PFSK-1 (cell line): Measurements from ENCODE around the gene PARG.

Source experiments
- FOXP2 ChIP-seq: optimal IDR thresholded peaks from 2 replicates; pipeline ENCODE3; 2011; ENCODE audit warnings: borderline replicate concordance, control low read depth, inconsistent platforms; ENCODE audit not compliant: insufficient read depth; ENCODE audit errors: extremely low read length, extremely low read depth
- POLR2AphosphoS5 ChIP-seq: IDR thresholded peaks from 2 replicates; pipeline ENCODE4 v1.6.1; 2012; ENCODE audit warnings: low read depth, mild to moderate bottlenecking, control low read depth, low read length, moderate library complexity
- REST ChIP-seq, 2 experiments: IDR thresholded peaks; 2 replicates each; pipeline versions ENCODE4 v1.6.1 to v1.8.0; 2011 to 2012; ENCODE audit warnings: low read depth in 2 of 2, low read length in 2 of 2, control low read depth in 1 of 2, inconsistent platforms in 1 of 2, mild to moderate bottlenecking in 1 of 2, moderate library complexity in 1 of 2; ENCODE audit not compliant: insufficient read depth in 1 of 2
- SIN3A ChIP-seq: IDR thresholded peaks from 2 replicates; pipeline ENCODE4 v1.6.1; 2012; ENCODE audit warnings: mild to moderate bottlenecking, low read length, moderate library complexity, borderline replicate concordance; ENCODE audit not compliant: insufficient read depth
- TAF1 ChIP-seq: IDR thresholded peaks from 2 replicates; pipeline ENCODE4 v1.6.1; 2012; ENCODE audit warnings: low read length, control low read depth, borderline replicate concordance; ENCODE audit not compliant: insufficient read depth

Gene PARG

DNA sequence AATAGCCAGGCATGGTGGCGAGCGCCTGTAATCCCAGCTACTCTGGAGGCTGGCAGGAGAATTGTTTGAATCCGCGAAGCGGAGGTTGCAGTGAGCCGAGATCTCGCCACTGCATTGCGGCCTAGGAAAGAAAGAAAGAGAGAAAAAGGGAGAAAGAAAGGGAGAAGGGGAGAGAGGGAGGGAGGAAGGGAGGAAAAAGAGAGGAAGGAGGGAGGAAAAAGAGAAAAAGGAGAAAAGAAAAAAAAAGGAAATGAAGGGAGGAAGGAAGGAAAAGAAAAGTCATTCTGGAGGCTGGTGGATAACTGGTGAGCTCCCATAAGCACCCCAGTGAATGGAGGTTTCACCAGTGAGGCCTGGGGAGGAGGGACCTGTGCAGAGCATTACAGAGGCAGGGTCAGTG, 172.1 kb downstream of the PARG start:
- TF ChIP-seq FOXP2 (no peak), REST (IDR thresholded peaks at IDR 0.05; ENCODE audit: insufficient read depth in 1 of 2, low read depth in 2 of 2, low read length in 2 of 2) (no peak), TAF1 (no peak), SIN3A (no peak), POLR2AphosphoS5 (no peak)

DNA sequence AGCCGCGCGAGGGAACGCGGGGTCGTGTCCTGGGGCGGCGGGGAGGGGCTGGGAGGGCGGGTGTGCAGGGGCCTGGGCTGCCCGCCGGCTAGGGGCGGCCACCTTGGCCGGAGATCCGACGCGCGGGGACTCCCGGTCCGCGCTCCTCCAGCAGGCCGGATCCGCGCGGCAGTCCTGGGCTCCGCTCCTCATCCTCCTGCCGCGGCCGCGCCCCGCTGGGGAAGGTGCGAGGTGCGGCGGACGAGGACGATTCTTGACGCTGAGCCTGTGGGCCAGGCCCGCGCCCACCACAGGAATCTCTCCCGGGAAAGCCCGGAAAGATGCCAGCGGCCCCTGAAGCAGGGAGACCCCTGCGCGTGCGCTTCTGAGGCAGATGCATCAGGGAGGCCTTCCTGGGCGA, 173.1 kb downstream of the PARG start:
- no peak for TF ChIP-seq FOXP2
- TF ChIP-seq REST (IDR thresholded peaks at IDR 0.05; ENCODE audit: insufficient read depth in 1 of 2, low read depth in 2 of 2, low read length in 2 of 2) = no peak
- TF ChIP-seq TAF1 = no peak
- TF ChIP-seq POLR2AphosphoS5 = no peak
- TF ChIP-seq SIN3A = no peak

GRCh38 chr10:49768329-49768728, 173.5 kb downstream of the PARG start:
- TF ChIP-seq FOXP2 = no peak
